Measurements from ENCODE around the gene SGIP1. TPM values are rescaled to one million over a fixed set of nuclear protein-coding genes. Genes with fewer than 3 reads are reported as not detected.

The SGIP1 gene
- total RNA-seq, 1 donor from 2014 or later: 1.9 TPM

DNA sequence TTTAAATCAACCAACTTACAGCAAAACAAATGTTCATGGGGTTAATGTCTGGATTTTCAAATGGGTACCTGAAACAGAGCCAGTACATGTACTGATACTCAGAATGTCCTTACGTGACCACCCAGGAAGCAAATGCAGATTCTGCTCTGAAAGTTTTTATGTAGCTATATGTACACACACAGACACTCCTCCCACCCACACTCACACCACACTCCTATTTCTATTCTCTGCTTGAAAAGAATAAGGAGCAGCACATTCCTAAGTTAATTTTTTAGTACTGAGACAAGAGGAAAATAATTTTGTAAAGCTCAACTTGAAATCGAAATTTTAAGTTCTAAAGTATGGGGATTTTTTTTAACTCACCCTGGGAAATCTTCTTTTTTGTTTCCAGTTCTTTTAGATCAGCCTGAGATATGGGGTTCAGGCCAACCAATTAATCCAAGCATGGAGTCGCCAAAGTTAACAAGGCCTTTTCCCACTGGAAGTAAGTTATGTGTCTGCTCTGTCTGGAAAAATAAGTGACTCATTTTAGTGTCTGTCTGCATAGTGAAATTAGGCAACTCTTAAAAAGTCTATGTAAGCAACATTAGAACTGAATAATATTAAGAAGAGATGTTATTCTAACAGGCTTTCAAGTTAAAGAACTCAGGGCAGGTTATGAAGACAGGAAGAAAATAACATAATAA lies 142.8 kb downstream of the SGIP1 start:
- DNase-seq (ENCODE audit: low read depth): peak; percentile 61

DNA sequence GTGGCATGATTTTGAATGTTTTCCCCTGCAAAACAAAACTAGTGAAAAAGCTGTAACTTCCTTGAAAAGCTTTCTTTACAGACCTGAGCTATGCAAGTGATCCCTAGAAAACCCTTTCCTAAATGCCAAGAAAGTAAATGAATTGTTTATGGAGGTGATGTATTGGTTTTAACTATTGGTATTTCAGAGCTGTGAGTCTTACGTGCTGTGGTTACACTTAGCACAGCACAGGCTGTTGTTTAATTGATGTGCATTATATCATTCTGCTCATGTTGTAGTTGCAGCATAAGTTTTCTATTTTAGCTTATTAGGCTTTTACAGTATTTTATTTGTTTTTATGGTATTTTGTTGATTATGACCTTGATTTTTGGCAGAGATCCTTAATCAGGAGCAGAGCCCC lies 144.2 kb downstream of the SGIP1 start:
- DNase-seq (ENCODE audit: low read depth): no peak

DNA sequence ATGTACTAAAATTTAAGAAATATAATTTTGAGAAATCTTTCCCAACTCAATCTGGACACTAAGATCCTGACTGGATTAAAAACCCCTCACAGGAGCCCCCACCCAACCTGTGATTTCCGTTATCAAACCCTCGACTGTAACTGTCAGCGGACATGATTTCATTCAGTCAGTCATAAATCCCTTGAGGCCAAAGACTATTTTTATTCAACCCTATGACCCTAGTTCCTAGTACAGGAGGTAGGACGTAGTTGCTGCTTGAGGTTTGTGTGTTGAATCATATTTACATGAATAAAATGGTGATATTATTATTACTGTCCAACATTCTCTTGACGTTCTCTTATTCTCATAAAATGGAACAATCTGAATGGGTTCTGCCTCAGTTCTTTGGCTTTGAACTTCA lies 145.2 kb downstream of the SGIP1 start:
- no peak for DNase-seq (ENCODE audit: low read depth)

DNA sequence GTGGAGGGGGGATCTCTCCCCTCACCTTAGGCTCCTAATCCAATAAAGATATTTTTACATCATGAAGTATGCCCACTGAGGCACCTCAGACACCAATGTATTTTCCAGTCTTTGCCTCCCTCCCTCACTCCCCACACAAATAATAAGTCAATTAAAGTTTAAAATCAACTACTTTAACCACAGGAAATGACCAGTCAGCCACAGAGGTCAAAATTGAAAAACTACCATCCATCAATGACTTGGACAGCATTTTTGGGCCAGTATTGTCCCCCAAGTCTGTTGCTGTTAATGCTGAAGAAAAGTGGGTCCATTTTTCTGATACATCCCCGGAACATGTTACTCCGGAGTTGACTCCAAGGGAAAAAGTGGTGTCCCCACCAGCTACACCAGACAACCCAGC lies 147.7 kb downstream of the SGIP1 start:
- DNase-seq (ENCODE audit: low read depth): no peak

DNA sequence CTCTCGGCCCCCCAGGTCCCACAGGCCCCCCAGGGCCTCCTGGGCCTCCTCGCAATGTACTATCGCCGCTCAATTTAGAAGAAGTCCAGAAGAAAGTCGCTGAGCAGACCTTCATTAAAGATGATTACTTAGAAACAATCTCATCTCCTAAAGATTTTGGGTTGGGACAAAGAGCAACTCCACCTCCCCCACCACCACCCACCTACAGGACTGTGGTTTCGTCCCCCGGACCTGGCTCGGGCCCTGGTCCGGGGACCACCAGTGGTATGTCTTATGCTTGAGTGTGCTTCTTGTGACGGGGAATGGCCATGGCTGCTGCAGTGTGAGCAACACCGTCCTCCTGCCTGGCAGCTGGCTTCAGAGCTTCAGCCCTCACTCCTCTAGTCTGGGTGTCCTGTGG lies 148.2 kb downstream of the SGIP1 start:
- DNase-seq (ENCODE audit: low read depth): no peak

DNA sequence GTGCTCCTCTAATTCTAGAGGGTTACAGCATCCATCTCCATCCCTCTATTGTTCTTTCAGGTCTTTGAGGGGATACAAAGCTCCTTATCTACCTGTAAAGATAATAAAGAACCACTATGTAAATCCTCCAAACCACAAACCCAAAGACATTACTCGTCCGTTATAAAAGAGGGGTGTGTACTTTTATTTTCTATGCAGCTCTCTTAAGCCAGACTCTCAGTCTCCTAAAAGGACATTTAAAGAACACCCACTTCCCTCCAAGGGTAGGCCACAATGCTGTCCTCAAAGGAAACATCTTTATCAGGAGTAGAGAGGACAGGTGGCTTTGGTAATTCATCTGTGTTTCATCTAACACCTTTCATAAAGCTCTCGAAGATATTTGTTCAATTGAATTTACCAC lies 150.4 kb downstream of the SGIP1 start:
- DNase-seq (ENCODE audit: low read depth): no peak

DNA sequence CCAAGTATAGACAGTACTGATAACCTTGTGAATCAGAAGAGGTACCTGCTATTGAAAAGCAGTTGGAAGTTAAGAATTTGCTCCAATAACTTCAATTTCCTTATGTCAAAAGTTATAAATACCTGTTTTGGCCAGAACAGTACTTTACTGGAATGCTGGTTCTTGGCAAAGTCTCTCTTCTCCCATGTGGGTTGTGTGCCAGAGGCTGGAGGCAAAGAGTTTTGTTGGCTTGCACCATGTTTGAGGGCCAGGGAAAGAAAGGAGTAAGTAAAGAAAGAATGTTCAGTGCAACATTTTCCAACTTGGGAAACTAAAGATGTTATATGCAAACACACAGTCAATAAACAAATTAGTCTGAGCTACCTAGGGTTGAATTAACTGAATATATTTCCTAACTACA lies 151.3 kb downstream of the SGIP1 start:
- DNase-seq (ENCODE audit: low read depth): no peak

DNA sequence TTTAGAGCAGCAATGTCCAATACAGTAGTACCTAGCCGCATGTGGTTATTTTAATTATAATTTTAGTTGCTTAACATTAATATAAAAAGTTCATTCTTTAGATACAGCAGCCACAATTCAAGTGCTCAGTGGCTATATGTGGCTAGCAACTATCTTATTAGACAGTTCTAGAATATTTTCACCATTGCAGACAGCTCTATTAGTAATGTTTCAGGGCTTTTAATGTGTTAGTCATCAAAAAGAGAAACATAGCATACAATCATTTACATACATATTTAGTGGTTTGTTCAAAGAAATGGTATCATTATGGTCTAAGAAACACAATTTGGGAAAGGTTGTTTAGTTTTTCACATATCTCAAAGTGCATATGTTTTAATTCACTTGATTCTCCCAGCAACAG lies 151.7 kb downstream of the SGIP1 start:
- DNase-seq (ENCODE audit: low read depth): no peak

DNA sequence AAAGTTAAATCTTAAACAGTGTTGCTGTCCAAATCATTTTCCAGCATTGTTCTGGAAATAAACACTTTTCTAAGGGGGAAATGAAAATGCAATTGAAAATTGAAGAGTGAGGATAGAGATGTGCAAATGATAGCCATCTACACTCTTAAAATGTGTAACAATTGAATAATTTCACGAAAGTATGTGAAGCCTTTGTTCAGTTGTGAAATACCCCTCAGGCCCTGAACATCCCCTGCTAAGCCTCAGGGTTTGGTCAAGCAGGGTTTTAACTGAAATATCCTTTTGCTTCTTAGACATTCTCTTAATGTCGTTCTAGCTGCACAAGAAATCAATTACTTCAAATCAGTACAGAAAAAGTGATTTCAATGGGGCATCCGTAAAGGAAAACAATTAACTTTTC lies 152.5 kb downstream of the SGIP1 start:
- DNase-seq (ENCODE audit: low read depth): no peak

DNA sequence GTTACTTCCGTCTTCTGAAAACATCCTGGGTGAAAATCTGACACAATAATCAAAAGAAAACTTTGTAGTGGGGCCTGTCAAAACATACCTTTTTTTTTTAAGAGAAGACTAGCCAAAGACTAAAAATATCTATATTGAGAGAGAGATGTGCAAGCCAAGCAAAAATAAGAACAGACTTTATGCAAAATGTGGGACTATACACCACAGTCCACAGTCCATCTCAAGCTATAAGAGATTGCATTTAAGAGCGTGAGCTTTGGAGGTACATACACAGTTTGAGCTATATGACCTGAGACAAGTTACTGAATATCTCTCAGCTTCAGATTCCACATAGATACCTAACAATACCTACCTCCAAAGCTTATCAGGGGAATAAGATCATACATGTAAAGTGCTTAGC lies 153.4 kb downstream of the SGIP1 start:
- DNase-seq (ENCODE audit: low read depth): no peak

DNA sequence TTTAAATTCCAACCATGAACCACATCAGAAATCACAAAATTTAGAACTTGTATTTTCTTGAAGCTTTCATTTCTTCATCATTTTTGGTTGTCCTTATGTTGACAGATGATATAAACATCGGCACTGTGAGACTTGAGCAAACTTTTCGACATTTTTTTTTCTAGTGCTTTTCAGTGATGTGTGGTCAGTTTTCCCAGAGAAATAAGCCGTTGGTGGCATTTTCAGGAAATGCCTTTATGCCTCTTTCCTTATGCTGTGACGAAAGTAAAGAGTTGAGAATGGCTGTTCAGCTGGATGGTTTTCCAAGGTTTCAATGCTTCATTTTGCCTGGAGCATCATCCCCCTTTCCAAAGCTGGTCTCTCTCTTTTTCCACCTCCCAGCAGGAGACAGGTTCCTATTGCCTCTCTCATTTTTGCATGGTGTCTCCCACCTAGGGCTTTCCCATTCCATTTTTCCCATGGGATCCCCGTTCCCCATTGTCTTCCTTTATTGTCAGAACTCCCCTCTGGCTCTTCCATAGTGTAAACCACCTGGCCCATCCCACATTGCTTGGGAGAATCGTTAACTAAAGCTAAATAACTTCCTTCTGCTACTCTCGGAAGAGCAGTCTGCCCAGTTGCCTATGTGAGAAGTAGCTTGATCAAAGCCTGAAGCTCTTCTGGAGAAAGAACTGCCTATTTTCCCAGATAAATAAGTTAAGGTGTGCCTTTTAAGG lies 156.9 kb downstream of the SGIP1 start:
- DNase-seq (ENCODE audit: low read depth): no peak

DNA sequence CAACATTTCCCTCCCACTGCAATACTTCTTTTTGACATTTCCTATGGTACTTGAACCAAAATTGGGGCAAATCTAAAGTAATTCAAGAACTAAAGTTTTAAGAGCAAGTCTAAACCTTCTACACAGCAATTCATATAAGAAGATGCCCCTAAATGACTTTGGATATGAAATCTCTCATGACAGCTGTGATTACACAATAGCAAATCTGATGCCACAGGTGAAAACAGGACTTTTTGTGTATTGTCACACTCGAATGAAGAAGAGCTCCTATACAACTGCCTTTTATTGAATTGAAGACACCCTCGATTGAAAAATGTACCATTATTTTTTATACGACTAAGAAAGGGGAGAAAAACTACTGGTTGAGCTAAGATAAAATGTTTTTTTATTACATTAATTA lies 158.7 kb downstream of the SGIP1 start:
- DNase-seq (ENCODE audit: low read depth): no peak

DNA sequence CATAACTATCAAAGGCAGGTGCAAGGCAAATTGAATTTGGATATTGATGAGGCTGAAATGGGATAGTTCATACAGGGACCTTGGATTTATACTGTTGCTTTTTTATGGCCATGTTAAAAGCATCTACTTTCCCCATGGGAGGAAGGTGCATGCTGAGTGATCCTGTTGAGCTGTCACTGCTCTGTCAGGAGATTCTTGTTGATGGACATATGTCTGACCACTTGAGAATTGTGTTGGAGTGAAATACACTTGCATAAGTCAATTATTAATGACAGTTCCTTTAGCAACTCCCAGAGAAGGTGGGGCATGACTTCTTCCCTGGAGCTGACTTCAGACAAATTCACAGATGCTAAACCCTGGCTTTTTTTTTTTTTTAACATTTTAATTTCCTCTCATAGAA lies 159.9 kb downstream of the SGIP1 start:
- no peak for DNase-seq (ENCODE audit: low read depth)

DNA sequence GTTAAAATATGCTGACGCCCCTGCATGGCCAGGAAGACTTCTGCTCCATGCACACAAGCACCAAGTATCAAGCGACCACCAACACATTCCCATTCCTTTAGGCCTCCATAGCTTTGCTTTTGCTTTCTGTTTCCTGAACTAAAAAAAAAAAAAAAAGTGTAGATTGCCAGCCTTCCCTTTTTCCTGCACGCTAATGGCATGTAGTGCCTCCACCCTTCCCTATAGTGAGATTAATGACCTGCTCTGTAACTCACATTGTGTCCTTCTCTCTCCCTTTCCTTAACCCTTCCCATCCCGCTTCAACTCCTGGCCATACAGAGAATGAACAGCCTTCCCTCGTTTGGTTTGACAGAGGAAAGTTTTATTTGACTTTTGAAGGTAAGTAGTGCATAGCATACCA lies 161.2 kb downstream of the SGIP1 start:
- DNase-seq (ENCODE audit: low read depth): no peak

DNA sequence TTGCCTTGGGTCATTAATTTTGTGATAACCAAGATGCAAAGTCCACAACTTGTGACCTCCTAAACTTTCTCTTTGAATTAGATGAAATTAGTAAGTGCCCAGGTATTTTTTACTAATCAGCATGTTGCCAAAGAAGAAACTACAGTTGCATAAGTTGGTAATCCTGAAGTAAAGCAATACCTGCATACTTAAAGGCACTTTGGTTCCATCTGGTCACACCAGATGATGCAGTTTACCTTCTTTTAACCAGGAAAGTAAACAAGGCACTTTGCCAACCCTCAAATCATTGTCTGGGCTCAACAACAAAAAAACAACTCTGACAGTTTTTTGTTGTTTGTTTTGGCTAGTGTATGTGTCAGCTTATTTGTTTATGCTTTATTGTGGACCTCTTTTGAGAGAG lies 162.8 kb downstream of the SGIP1 start:
- DNase-seq (ENCODE audit: low read depth): no peak

DNA sequence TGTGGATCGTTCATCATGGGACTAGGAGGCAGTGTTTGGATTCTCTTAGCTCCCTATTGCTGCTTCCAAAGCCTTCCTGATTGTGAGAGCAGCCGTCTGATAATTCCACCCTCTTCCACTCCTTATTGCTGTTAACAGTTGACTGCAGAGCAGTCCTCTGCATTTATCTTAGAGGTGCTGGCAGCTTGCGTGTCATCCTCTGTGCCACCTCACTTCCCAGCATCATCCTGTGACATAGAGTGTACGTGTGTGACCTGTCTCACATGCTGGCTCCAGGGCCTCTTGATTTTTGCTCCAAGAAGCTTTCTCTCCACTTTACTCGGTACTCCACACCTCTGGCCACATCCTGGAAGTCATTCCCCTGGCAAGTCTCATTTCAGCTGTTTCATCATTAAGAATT lies 165.3 kb downstream of the SGIP1 start:
- DNase-seq (ENCODE audit: low read depth): no peak

DNA sequence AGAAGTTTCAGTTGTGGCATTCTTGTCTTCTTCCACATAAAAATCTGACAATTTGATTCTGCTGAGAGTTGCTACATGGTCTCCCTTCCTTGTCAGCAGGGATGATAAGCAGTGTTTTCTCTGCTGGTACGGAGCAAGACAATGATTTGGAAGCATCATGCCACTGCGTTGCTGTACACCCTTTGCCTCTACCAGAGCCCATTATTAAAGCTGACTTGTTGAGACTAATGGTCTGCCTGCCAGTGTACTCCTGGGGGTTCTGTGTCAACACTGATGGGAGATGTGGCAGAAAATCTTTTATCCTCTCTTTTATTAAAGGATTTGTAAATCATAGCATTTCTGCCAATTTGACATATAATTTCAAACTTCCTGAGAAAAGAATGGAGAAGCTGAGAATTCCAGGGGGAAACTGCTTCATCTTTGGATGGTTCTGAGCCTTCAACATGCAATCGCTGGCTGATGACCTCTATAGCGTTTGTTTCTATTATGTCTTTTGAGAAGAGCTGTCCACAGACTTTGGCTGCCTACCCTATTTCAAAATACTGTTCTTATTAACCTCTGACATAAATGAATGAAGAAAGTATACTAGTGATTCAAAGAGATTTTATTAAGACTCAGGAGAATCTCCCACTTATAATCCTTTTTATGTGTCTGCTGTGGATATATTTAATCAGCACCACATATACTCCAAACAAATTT lies 170.4 kb downstream of the SGIP1 start:
- DNase-seq (ENCODE audit: low read depth): no peak

DNA sequence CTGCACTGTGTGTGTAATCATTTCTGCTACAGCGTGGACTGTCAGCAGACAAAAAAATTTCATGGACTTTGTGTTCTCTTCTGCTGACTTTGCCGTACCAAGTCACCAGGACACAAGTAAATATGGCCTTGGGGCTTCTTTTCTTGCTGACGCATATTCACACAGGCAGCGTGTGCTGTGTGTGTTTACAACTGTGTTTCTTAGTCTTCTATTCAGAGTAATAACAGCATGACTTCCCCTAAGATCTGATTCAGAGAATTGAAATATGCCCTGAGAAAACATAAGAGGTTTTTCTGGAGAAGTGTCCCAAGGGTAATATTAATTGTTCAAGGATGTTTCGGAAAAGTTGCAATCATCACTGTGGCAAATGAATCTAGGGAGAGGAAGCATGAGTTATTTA lies 171.2 kb downstream of the SGIP1 start:
- peak; percentile 19 for DNase-seq (ENCODE audit: low read depth)

DNA sequence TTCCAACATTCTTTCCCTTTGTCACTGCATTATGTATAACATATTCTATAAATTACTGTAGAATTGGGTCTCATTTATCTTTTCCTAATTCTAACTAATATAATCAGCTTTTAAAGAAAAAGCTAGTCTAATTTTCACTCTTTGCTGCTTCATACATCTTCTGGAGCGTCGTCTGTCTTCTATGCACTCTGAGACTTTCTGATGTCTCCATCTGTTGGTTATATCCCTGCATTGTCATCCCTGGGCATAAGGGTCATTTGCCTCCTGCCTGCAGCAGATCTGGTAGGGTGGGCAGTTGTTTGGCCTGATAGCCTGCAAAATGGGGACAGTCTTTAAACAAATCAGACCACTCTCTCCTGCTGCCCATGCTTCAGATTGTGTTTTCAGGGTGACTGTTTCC lies 177.5 kb downstream of the SGIP1 start:
- DNase-seq (ENCODE audit: low read depth): peak; percentile 34

DNA sequence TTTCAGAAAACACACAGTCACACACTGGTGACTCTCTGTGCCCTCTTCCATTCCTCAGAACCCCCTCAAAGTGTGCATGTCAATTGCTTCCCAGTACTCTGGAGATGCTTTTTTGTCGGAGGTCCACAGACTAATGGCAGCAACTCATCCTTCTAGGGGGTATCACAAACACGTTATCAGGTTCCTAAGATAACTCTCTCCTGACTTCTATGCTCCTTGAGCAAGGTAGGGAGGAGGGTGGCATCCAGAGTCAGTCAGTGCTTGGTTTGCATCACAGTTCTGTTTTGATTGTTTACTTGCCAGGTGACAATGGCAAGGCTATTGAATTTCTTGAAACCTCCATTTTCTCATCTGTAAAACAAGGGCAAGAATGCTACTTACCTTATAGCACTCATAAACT lies 178.9 kb downstream of the SGIP1 start:
- DNase-seq (ENCODE audit: low read depth): no peak

DNA sequence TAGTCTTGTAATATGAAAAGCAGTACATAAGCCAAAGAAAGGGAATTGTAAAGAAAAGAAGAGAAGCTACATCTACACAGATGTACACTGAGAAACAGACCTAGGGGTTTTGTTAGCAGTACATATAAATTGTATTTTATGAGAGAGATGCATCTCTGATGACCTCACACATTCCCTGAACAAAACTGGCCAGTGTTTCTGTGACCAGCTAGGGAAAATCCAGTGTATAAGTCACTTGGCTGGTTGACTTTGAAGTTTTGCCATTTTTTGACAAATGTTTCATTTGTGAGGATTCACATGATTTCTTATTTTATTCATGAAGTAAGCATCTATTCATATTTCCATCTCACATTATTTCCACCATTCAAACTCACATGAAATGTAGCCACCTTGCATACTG lies 190.0 kb downstream of the SGIP1 start:
- no peak for DNase-seq (ENCODE audit: low read depth)

DNA sequence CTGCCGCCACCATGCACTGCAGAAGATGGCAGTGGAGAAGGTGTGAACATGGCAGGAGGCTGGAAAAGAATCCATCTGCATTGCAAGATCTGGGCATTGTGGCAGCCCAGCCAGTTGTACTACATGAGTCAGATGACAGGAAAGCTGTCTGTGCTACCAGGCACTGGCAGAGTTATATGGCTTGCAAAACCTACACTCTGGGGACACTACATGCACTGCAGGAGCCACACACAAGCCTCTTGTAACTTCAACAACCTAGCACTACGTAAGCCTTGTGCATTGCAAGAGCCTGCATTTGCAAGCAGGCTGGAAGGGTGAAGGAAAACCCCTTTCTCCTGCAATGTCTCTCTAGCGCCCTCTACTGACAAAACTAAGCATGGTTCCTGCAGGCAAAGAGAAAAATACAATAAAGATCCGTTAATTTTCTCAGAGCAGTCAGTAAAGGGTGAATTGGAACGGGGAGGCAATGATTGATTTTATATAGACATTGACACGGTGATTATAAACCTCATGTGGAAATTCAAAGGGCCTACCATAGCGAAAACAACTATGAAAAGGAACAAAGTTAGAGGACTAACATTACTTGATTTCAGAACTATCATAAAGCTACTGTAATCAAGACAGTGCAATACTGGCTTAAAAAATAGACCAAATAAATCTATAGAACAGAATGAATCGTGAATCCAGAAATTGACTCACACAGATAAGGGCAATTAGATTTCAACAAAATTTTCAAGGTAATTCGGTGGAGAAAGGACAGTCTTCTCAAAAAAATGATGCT lies 192.1 kb downstream of the SGIP1 start:
- DNase-seq (ENCODE audit: low read depth): peak; percentile 72
